HEK293 (cell line): Measurements from ENCODE around the gene ALDH2.
"Not testable (repeated sequence)": the region's sequence is repeated elsewhere in the genome, so short reads cannot be mapped to it uniquely, and the experiment has no call there.

ENCODE experiments used
- CTCF ChIA-PET: fragments of 350-600 bp; formaldehyde crosslinking; extraction: SDS; loops from one replicate; lab custom pipeline; 2021; ENCODE audit warnings: antibody characterized with exemption; lab: Yijun Ruan, JAX
- POLR2A ChIA-PET: fragments of 300-600 bp; formaldehyde crosslinking; extraction: SDS; loops from one replicate; lab custom pipeline; 2020; ENCODE audit warnings: antibody characterized with exemption, inconsistent platforms; lab: Yijun Ruan, JAX
- H3K27ac ChIP-seq: fragments of 200-500 bp; sonication (Bioruptor generic); 2 replicates; pipeline ENCODE4 v1.5.1; 2014; ENCODE audit warnings: low read depth, low read length, control low read depth, inconsistent platforms; ENCODE audit errors: extremely low read depth
- H3K36me3 ChIP-seq, 2 experiments: fragments of 200-500 bp in 1 of 2; sonication (Bioruptor generic) in 1 of 2; 1 replicate in 1 of 2; 2 replicates in 1 of 2; pipeline ENCODE4 v1.5.1; 2014 to 2017; ENCODE audit warnings: inconsistent platforms in 2 of 2, low read length in 2 of 2; ENCODE audit not compliant: control insufficient read depth in 2 of 2, insufficient read depth in 1 of 2
- H3K4me1 ChIP-seq: fragments of 200-500 bp; sonication (Bioruptor generic); 2 replicates; pipeline ENCODE4 v1.5.1; 2014; ENCODE audit warnings: mild to moderate bottlenecking, low read length, inconsistent platforms; ENCODE audit not compliant: control insufficient read depth, insufficient read depth
- H3K4me3 ChIP-seq: 2 replicates; pipeline ENCODE4 v1.5.1; 2011; ENCODE audit warnings: low read depth, mild to moderate bottlenecking, control low read depth, low read length, moderate library complexity
- H3K9me3 ChIP-seq: fragments of 200-500 bp; sonication (Bioruptor generic); 2 replicates; pipeline ENCODE4 v1.5.1; 2014; ENCODE audit warnings: low read depth, low read length, inconsistent platforms; ENCODE audit not compliant: control insufficient read depth, insufficient read depth
- KLF8 ChIP-seq: fragments of 450-650 bp; formaldehyde crosslinking; IDR thresholded peaks from 2 replicates; pipeline ENCODE4 v1.5.1; 2016; ENCODE audit warnings: missing biosample characterization, missing genetic modification characterization
- TCF7L2 ChIP-seq: IDR thresholded peaks from 2 replicates; pipeline ENCODE4 v1.6.1; 2011; ENCODE audit warnings: low read depth, mild to moderate bottlenecking, inconsistent platforms, low read length, moderate library complexity, borderline replicate concordance
- TRIM28 ChIP-seq: IDR thresholded peaks from 2 replicates; pipeline ENCODE4 v1.6.1; 2011; ENCODE audit warnings: low read length, control low read depth, borderline replicate concordance
- ZBTB21 ChIP-seq: fragments of 450-650 bp; formaldehyde crosslinking; IDR thresholded peaks from 2 replicates; pipeline ENCODE4 v1.5.1; 2017; ENCODE audit warnings: missing biosample characterization, missing genetic modification characterization
- ZEB2 ChIP-seq: fragments of 450-650 bp; formaldehyde crosslinking; IDR thresholded peaks from 2 replicates; pipeline ENCODE4 v1.5.1; 2016; ENCODE audit warnings: missing biosample characterization, missing genetic modification characterization
- ZNF214 ChIP-seq: fragments of 450-650 bp; formaldehyde crosslinking; IDR thresholded peaks from 2 replicates; pipeline ENCODE4 v1.5.1; 2017; ENCODE audit warnings: missing biosample characterization, mild to moderate bottlenecking, missing genetic modification characterization, borderline replicate concordance
- ZNF530 ChIP-seq: fragments of 450-650 bp; formaldehyde crosslinking; IDR thresholded peaks from 2 replicates; pipeline ENCODE4 v1.5.1; 2016; ENCODE audit warnings: low read depth, missing biosample characterization, missing genetic modification characterization
- ZSCAN16 ChIP-seq: fragments of 450-650 bp; formaldehyde crosslinking; IDR thresholded peaks from 2 replicates; pipeline ENCODE4 v1.5.1; 2016; ENCODE audit warnings: missing biosample characterization, missing genetic modification characterization
- TF ChIP-seq, protein P1 (sequence below): fragments of 450-650 bp; formaldehyde crosslinking; IDR thresholded peaks from 2 replicates; pipeline ENCODE4 v1.5.1; 2016; ENCODE audit warnings: missing biosample characterization, missing genetic modification characterization
- TF ChIP-seq, protein P2 (sequence below): fragments of 450-650 bp; formaldehyde crosslinking; IDR thresholded peaks from 2 replicates; pipeline ENCODE4 v1.5.1; 2016; ENCODE audit warnings: missing biosample characterization, missing genetic modification characterization
- TF ChIP-seq, protein P3 (sequence below): fragments of 450-650 bp; formaldehyde crosslinking; IDR thresholded peaks from 2 replicates; pipeline ENCODE4 v1.5.1; 2017; ENCODE audit warnings: missing biosample characterization, missing genetic modification characterization

Gene ALDH2

DNA sequence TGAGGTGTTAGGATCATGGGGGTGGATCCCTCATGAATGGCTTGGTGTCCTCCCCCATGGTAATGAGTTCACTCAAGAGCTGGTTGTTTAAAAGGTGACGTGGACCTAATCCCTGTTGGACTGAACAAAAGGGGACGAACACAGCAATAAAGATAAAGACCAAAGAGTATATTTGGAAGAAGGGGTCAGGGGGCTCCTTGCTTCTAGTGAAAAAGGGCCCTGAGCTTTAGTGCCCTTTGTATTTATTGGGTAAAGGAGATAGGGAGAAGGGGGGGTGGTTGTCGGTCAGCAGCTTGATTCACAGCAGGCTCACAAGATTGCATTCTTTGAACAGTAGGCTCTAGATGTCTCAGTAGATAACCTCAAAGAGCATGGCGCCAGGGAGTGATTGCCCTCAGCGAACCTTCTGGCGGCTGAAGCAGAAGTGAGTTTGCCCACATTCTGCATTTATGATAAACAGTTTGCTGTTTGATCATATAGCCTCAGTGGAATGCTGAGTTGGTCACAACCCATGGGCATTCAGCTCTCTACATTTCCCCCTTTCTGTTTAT, 49.4 kb downstream of the ALDH2 start:
- no peak overlapping the region for H3K27ac ChIP-seq
- H3K4me1 ChIP-seq: peaks cover 6% of the 10 kb centered on the region; the same call in 1 of the 2 replicates
- peaks cover 0 to 2% of the 10 kb centered on the region in 2 experiments; a peak in 1 of 3 replicates for H3K36me3 ChIP-seq
- TF ChIP-seq ZSCAN16 (tag by site-specific recombination): no peak
- TF ChIP-seq, protein P1, sequence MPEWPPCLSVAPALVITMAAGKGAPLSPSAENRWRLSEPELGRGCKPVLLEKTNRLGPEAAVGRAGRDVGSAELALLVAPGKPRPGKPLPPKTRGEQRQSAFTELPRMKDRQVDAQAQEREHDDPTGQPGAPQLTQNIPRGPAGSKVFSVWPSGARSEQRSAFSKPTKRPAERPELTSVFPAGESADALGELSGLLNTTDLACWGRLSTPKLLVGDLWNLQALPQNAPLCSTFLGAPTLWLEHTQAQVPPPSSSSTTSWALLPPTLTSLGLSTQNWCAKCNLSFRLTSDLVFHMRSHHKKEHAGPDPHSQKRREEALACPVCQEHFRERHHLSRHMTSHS (tag by site-specific recombination): no peak
- TF ChIP-seq, protein P2, sequence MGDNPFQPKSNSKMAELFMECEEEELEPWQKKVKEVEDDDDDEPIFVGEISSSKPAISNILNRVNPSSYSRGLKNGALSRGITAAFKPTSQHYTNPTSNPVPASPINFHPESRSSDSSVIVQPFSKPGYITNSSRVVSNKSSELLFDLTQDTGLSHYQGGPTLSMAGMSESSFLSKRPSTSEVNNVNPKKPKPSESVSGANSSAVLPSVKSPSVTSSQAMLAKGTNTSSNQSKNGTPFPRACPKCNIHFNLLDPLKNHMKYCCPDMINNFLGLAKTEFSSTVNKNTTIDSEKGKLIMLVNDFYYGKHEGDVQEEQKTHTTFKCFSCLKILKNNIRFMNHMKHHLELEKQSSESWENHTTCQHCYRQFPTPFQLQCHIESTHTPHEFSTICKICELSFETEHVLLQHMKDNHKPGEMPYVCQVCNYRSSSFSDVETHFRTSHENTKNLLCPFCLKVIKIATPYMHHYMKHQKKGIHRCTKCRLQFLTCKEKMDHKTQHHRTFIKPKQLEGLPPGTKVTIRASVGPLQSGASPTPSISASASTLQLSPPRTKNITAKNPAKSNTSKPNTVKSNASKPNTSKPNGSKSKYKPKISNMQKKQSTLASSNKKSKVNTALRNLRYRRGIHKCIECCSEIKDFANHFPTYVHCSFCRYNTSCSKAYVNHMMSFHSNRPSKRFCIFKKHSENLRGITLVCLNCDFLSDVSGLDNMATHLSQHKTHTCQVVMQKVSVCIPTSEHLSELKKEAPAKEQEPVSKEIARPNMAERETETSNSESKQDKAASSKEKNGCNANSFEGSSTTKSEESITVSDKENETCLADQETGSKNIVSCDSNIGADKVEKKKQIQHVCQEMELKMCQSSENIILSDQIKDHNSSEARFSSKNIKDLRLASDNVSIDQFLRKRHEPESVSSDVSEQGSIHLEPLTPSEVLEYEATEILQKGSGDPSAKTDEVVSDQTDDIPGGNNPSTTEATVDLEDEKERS (tag by site-specific recombination): no peak
- no peak for TF ChIP-seq ZNF214 (tag by site-specific recombination)
- TF ChIP-seq TCF7L2: peak; percentile 79; the same call in 1 of the 2 replicates
- TF ChIP-seq ZBTB21 (tag by site-specific recombination): no peak
- 0 out of 2 replicates have a peak, but pooled peaks have one; percentile 17 for TF ChIP-seq TRIM28
- TF ChIP-seq, protein P3, sequence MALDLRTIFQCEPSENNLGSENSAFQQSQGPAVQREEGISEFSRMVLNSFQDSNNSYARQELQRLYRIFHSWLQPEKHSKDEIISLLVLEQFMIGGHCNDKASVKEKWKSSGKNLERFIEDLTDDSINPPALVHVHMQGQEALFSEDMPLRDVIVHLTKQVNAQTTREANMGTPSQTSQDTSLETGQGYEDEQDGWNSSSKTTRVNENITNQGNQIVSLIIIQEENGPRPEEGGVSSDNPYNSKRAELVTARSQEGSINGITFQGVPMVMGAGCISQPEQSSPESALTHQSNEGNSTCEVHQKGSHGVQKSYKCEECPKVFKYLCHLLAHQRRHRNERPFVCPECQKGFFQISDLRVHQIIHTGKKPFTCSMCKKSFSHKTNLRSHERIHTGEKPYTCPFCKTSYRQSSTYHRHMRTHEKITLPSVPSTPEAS (tag by site-specific recombination): no peak
- TF ChIP-seq KLF8 (tag by site-specific recombination): no peak
- H3K4me3 ChIP-seq: no peak overlapping the region
- CTCF ChIA-PET: interaction anchor here (0.6 to 2.5 kb wide), 3 partner anchors 11 to 364 kb away, joined by 3 to 13 read pairs (median 3); no protein-coding TSS in a partner anchor
- no peaks in the 10 kb centered on the region for H3K9me3 ChIP-seq
- POLR2A ChIA-PET: interaction anchor here (0.6 kb wide), 1 partner anchor 20 kb away, joined by 3 read pairs; no protein-coding TSS in a partner anchor

DNA sequence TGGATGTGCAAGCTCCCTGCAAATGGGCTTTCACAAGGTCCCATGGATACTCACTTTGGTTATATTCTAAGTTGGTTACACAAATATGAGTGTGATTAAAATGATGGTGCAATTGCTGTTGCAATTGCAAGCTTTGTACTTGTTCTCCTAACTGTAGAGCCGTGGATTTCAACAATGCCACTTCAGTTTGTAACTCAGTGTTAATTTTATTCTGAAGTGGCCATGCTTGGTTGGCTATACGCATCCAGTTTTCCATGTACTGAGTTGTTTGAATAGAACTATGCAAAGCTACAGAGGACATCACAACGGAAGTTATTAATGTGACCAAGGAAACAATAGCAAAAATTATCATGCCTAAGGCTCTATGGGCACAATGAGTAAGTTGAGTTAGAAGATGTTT, 50.2 kb downstream of the ALDH2 start:
- CTCF ChIA-PET, H3K27ac ChIP-seq, H3K9me3 ChIP-seq, POLR2A ChIA-PET, H3K4me1 ChIP-seq, H3K4me3 ChIP-seq, H3K36me3 ChIP-seq: not testable (repeated sequence)

DNA sequence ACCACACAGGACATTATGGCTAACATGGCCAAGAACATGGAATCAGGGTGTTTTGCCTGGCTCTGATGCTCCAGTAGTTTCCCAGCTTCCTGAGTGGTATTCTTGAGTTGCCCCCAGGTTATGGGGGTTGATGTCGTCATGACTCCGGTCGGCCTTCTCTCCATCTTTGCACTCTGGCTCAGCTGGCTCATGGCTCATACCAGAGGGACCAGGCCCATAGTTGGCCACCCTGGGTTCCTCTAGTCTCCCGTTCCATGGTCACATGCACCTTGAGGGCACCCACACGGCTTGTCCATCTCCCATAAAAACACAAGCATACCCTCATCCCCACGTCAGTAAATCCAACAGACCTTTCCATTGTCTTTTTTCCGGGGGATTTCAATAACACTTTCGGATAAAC, 51.6 kb downstream of the ALDH2 start:
- no peak for TF ChIP-seq ZNF530 (tag by site-specific recombination)
- no peak for TF ChIP-seq ZEB2 (tag by site-specific recombination)
- Histone ChIP-seq H3K9me3 (no peaks in the 10 kb centered on the region), H3K36me3 (no peaks in the 10 kb centered on the region), H3K4me1 (peaks cover 6% of the 10 kb centered on the region; the same call in 1 of the 2 replicates), H3K27ac (no peak overlapping the region), H3K4me3 (no peak overlapping the region)
- ChIA-PET CTCF (no interaction called here), POLR2A (no interaction called here)
